ENCODE data around the gene COL5A1.
"Not testable (repeated sequence)": the region's sequence is repeated elsewhere in the genome, so short reads cannot be mapped to it uniquely, and the experiment has no call there.

Gene COL5A1

GRCh38 chr9:134676886-134677285 is 35.3 kb downstream of the COL5A1 start:
- DNase-seq (ENCODE audit: low read depth in 2 of 2): no peak

DNA sequence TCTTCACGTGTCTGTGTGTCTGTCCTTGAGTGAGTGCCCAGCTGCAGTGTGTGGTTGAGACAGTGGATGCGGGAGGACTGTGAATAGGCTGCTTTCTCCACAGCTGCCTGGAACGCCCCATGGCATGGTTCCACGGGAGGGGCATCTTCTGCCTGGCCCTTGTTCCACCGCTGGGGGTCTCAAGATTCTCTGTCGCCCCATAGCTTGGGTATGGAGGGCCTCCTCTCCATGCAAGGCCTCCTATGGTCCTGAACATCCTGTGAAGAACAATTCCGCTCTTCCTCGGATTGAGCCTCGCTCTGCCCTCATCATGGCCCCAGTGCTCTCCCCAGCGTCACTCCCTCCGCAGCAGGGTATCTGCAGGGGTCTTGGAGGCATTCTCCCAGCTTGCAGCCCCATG is 36.1 kb downstream of the COL5A1 start:
- DNase-seq (ENCODE audit: low read depth in 2 of 2): no peak

DNA sequence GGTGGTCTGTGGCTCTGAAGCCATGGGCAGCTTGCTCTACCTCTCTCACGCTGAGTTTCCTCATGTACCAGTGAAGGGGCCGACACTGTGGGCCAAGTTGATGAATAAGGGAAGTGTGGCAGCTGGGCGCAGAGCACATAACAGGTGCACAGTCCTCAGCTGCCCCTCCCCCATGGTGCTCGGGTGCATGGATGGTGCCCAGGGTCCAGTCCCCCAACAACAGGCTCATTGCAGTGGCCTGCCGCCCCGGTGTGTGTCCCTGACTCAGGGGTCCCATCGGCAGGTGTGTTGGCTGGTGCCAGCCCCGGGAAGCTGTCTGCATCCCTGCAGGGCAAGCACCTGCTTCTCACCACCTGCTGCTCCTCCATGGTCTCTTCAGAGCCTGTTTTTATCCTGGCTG is 36.6 kb downstream of the COL5A1 start:
- no peak for DNase-seq (ENCODE audit: low read depth in 2 of 2)

GRCh38 chr9:134678666-134679443 is 37.3 kb downstream of the COL5A1 start:
- no peak for DNase-seq (ENCODE audit: low read depth in 2 of 2)

DNA sequence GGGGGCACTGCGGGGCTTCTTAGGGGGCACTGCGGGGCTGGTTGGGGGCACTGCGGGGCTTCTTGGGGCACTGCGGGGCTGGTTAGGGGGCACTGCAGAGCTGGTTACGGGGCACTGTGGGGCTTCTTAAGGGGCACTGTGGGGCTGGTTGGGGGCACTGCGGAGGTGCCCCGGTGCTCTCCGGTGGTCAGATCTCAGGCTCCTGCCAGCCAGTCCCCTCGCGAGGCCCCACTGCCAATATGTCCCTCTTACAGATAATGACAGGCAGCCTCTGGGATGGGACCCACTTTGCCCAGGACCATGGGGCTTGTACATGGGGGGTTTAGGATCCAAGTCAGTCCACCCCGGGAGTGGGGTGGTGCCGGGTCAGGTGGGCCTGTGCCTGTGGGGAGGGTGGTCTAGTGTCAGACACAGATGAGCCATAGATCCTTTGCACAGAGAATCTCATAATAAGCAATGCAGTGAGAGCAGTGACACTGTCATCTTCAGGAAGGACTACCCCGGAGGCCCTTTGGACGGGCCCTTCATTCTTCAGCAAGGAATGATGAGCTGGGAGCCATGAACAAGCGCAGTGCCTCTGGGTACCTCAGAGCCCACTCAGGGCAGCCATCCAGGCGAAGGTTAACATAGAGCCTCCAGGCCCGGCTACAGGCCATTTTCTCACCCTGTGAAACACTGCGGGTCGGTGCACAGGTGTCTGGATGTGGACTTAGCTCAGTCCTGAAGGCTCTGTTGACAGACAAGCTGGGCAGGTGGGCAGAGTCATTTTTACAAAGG is 38.2 kb downstream of the COL5A1 start:
- no peak for DNase-seq (ENCODE audit: low read depth in 2 of 2)

- DNase-seq (ENCODE audit: low read depth in 2 of 2): no peak
Measured at GRCh38 chr9:134680393-134681060, 38.9 kb downstream of the COL5A1 start.

GRCh38 chr9:134681061-134681661 is 39.6 kb downstream of the COL5A1 start:
- no peak for DNase-seq (ENCODE audit: low read depth in 2 of 2)

GRCh38 chr9:134682026-134682425 is 40.4 kb downstream of the COL5A1 start:
- no peak for DNase-seq (ENCODE audit: low read depth in 2 of 2)

GRCh38 chr9:134682651-134683364 is 41.2 kb downstream of the COL5A1 start:
- DNase-seq (ENCODE audit: low read depth in 2 of 2): no peak

GRCh38 chr9:134683714-134684374 is 42.2 kb downstream of the COL5A1 start:
- no peak for DNase-seq (ENCODE audit: low read depth in 2 of 2)

GRCh38 chr9:134684375-134684723 is 42.7 kb downstream of the COL5A1 start:
- no peak for DNase-seq (ENCODE audit: low read depth in 2 of 2)

GRCh38 chr9:134684941-134685340 is 43.3 kb downstream of the COL5A1 start:
- not testable (repeated sequence) for DNase-seq (ENCODE audit: low read depth in 2 of 2)

DNA sequence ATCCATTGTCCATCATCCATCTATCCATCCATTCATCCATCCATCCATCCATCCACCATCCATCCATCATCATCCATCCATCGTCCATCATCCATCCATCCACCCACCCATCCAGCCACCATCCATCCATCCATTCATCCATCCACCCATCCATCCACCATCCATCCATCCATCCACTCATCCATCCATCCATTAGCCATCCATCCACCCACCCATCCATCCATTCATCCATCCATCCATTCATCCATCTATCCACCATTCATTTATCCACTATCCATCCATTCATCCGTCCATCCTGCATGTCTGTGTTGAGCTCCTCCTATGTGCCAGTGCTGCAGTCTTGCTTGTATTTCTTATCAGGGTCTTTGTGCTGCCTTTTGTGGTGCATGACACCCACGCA is 44.2 kb downstream of the COL5A1 start:
- DNase-seq (ENCODE audit: low read depth in 2 of 2): no peak

DNA sequence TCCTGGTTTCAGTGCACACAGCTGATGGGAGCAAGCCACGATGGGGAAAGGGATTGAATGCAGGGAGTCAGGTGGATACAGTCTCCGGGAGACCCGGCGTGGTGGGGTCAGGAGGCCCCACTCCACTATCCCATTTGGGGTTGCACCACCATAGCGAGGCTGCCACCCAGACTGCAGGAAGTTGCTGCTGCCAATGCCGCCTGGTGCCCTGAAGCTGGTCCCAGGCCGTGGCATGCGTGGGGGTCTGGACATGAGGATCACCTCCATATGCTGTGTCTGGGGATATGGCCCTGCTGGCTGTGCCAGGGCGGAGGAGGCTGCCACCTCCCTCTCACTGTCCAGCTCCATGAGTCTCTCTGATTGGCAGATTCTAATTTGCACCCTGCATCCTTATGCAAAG is 45.3 kb downstream of the COL5A1 start:
- no peak for DNase-seq (ENCODE audit: low read depth in 2 of 2)

- no peak for DNase-seq (ENCODE audit: low read depth in 2 of 2)
Measured at GRCh38 chr9:134687556-134687955, 46.0 kb downstream of the COL5A1 start.

- DNase-seq (ENCODE audit: low read depth in 2 of 2): no peak
Measured at GRCh38 chr9:134688231-134688630, 46.6 kb downstream of the COL5A1 start.

DNA sequence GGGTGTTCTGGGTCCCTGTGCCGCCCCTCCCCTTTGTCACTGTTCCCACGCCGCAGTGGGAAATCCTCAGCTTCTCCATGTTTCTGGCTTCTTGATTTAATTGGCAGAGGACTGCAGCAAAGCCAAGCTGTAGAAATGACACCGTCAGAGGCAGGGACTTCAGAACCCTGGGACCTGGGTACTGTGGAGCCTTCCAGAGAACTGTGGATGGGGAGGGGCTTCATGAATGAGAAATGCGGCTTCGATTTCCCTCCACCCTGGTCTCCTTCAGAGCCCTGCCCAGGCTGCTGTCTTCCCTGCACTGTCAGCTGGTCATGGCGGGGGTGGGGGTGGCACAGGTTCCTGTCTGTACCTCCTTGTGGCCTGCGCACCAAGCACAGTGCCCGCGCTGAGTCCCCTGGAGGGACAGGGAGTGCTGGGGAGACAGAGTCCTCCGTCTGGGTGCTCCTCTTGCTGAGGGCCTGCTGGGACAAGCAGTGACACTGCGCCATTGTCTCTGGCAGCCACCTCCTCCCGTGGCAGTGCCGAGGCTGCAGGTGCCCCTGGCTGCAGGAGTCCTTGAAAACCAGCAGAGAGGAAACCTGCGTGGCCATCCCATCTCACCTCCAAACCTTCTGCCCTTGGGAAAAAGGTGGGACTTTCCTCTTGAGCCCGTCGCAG is 47.2 kb downstream of the COL5A1 start:
- no peak for DNase-seq (ENCODE audit: low read depth in 2 of 2)

DNA sequence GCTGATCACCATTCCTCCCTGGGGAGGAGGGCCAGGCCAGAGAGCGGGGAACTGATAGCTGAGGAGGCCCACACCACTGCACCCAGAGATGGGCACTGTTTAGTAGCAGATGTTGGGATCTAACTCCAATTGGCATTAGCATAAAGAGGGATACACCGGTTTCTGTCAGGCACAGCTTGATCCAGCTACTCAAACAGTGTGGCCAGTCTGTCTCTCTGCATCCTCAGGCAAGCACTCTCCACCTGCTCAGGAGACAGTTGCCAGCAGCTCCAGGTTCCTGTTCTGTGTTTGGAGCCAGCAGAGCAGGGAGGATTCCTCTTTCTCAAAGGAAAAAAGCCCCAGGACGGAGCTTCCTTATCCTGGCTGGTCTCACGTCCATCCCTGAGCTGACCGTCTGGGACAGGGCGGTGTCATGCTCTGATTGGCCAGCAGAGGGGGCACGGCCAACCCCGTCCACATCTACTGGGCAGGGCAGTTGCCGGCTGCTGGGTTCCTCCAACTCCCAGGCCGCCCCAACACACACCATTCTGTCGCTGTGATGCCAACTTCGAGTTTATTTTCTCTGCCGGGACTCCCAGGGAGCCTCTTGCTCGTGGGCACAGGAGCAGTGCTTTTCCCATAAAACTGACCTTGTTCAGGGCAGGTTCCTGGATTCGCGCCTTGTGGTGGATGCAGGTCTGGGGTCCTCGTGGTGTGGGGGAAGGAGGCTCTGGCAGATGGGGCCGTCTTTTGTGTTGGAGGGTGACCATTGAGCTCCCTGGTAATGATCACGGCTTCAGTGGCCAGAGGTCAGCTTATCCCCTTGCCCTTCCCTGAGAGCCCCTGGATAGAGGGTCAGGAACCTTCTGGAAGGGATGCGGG is 47.9 kb downstream of the COL5A1 start:
- peak in 1 of 2 donors; percentile 11 for DNase-seq (ENCODE audit: low read depth in 2 of 2)

DNA sequence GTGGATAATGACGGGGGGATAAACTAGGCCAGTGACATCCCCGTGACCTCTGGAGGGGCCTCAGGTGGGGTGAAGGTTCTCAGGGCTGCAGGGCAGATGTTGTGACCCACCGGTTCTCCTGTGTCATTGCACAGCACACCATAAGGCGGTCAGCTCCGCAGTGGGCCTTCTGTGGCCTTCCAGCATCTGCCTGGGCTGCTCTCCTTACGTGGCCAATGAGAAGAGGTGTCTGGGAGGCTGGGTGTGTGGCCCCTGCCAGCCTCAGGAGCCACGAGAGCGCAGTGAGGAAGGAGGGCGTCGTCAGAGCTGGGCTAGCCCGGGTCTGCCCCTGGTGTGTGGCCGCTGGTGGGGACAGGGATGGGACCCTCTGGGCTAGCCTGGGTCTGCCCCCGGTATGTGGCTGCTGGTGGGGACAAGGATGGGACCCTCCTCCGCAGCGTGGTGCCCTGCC is 48.7 kb downstream of the COL5A1 start:
- no peak for DNase-seq (ENCODE audit: low read depth in 2 of 2)

Data from stimulated activated CD8-positive, alpha-beta memory T cell treated with anti-CD3 and anti-CD28 coated beads, Interleukin-2, amount 100 ng/mL, for 48 hours (primary cell).